GM19351 (cell line): Measurements from ENCODE around the gene EVI5.
A peak's percentile ranks its signal among the peaks of the same experiment; 100 is the strongest.
"Not testable (repeated sequence)": the region's sequence is repeated elsewhere in the genome, so short reads cannot be mapped to it uniquely, and the experiment has no call there.

Source experiments
- ATAC-seq: cut with Tn5 transposase; IDR thresholded peaks from one replicate; pipeline ENCODE4 v1.9.1; 2021; ENCODE audit warnings: mild to moderate bottlenecking, moderate library complexity; ENCODE audit not compliant: unreplicated experiment

The EVI5 gene

GRCh38 chr1:92792340-92792782 lies 7.5 kb upstream of the EVI5 start:
- no peak for ATAC-seq

GRCh38 chr1:92791487-92792066 lies 6.7 kb upstream of the EVI5 start:
- ATAC-seq, result no peak

DNA sequence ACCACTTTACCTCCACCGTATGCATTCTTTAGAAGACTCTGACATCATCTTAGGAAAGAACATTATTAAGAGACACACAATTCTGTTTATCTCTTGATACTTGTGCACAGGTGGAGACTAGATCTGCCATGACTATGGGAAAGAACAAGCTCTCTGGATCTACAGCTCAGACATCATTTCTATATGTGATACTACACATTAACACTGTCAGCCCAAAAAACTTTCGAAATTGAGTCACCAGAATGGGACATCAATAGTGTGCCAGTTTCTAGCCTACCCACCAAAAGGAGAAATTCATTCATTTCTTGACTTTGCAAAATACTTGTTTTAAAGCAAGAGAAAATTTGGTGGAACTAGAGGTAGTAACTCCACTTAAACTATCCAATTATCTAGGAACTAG lies 6.0 kb upstream of the EVI5 start:
- ATAC-seq, result no peak

DNA sequence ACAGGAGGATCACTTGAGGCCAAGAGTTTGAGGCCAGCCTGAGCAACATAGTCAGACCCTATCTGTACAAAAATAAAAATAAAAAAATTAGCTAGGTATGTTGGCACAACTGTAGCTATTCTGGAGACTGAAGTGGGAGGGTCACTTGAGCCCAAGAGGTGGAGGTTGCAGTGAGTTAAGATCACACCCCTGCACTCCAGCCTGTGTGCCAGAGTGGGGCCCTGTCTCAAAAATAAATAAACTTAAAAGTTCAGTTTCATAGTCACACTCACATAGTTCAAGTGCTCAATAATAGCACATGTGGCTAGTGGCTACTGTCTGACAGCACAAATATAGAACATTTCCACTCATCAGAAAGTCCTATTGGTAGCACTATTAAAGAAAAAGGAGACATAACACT lies 5.2 kb upstream of the EVI5 start:
- no peak for ATAC-seq

- no peak for ATAC-seq
Observed at GRCh38 chr1:92786111-92786901, 1.4 kb upstream of the EVI5 start.

DNA sequence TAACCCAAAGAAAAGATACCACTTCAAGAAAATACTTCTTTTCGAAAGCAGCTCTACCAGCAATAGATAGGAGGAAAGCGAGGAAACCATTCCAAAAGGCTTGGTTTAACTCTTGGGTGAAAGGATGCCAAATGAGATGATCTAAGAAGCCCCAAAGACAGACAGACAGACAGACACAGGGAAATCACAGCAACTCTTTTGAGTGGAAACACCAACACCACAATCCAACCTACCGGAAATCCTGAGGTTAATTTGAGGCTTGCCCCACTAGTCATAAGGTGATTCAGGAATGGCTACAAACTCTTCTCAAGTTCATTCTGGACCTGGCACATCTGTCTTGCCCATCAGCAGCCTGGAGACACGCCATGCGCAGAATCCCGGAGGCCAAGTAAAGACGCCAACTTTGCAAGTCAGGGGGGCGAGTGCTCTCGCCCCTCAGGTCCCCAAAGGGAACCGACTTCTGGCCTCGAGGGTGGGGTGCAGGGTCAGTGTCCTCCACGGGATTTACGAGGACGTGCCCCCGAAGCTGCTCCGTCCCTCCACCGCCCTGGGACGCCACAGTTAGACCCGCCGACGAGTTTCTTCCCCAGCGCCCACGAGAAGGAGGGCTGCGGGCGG lies 778 bp downstream of the EVI5 start:
- ATAC-seq, result peak; percentile 11

DNA sequence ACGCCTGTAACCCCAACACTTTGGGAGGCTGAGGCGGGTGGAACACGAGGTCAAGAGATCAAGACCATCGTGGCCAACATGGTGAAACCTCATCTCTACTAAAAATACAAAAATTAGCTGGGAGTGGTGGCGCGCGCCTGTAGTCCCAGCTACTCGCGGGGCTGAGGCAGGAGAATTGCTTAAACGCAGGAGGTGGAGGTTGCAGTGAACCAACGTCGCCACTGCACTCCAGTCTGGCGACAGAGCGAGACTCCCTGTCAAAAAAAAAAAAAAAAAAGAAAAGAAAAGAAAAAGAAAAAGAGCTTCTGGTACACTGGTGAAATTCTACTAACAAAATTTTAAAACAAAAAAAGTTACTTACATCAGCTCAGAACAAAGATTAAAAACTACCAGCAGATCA lies 1.4 kb downstream of the EVI5 start:
- ATAC-seq, result not testable (repeated sequence)

DNA sequence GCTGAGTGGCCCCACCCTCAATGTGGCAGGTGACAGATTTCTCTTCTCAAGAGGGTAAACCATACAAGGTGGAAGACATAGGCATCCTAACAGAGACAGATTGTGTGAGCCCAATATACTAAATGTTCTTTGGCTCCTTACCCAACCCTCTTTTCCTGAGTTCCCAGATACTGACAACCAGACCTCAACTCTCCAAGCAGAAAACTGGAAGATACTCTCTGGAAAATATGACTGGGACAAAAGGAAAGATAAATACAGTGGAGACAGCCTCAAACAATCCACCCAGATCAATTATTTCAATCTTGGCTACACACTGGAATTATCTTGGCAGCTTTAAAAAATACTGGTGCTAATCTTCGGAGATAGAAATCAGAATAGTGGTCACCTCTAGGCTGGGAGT lies 6.5 kb downstream of the EVI5 start:
- ATAC-seq, result no peak

- ATAC-seq, result no peak
Observed at GRCh38 chr1:92774407-92774806, 10.5 kb downstream of the EVI5 start.

- ATAC-seq, result not testable (repeated sequence)
Observed at GRCh38 chr1:92773749-92774148, 11.2 kb downstream of the EVI5 start.

GRCh38 chr1:92769856-92770255 lies 15.1 kb downstream of the EVI5 start:
- no peak for ATAC-seq

DNA sequence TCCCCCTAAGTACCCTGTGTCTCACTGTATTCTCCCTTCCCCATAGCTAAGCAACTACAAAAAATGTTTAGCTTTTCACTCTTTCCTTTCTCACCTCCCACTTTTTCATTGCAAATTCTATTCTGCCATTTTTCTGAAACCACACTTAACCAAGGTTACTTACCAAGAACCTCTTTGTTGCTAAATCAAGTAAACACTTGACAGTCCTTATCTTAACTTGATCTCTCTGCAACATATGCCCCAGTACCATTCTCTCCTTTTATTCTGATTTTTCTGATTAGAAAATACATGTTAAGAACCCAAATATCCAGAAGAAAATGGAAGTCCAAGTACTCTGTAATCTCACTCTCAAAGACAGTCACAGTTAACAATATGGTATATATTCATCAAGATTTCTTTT lies 16.0 kb downstream of the EVI5 start:
- ATAC-seq, result no peak

DNA sequence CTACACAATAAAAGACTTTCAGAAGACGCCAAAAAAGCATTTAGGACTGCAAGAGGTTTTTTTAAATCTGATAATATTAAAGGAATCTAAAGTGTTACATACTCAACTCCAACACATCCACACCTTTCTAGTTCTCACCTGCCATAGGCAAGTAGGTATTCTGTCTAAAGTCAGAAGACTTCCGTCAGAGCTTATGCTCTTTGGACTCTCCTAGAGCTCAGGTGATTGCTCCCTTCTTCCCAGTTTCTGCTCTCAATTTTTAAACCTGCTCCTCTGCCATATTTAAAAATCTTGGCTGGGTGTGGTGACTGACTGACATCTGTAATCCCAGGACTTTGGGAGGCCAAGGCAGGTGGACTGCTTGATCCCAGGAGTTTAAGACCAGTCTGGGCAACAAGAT lies 16.6 kb downstream of the EVI5 start:
- ATAC-seq, result no peak

DNA sequence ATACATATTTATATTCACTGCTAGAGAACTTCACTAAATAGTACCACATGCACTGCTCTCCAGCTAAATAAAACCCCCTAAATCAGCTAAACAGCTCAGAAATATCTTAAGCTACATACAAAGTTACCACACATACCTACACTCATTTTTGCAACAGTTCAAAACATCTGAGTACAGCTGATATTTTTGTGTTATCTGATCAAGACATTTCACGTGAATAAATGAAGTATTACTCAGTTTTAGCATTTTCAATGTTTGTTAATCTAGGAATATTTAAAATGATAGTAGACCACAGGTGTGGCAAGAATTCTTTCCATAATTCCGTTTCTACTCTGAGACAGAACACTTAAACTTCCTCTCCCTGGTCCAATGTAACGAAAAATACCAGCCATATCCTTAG lies 20.8 kb downstream of the EVI5 start:
- ATAC-seq, result no peak

DNA sequence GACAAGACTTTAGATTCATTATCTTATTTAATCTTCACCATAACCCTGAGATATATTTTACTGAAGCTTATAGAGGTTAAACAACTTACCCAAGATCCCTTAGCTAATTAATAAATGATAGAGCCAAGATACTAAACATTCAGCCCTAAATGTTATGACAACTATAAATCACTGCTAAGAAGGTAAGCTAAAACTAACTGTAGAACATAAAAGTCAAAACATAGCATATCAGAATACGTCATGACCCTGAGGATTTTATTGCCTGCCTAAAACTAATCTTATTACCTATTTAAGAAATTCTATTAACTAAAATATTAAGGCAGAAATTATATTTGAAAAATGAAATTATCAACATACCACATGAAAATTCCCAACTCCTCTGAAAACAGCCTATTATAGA lies 22.6 kb downstream of the EVI5 start:
- no peak for ATAC-seq

GRCh38 chr1:92759361-92759760 lies 25.5 kb downstream of the EVI5 start:
- no peak for ATAC-seq

DNA sequence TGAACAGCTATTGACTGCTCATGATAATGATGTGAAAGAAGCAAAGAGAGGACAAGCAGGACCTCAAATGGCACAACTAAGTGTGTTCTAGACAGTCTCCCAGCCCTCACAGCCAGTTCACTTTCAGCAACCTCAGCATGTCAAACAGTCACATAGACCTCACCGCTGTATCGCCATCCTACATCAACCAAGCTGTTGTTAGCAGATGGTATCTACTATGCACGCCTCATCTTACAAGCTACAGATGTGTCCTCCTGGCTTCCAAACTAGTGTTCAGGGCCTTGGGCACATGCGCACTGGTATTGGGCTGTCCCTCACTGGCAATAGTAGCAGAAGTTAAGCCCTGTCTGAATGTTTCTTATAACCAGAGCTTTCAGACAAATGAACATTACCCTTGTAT lies 28.4 kb downstream of the EVI5 start:
- ATAC-seq, result no peak

GRCh38 chr1:92755541-92756461 lies 29.1 kb downstream of the EVI5 start:
- ATAC-seq, result no peak

GRCh38 chr1:92754719-92755050 lies 30.2 kb downstream of the EVI5 start:
- ATAC-seq, result no peak

GRCh38 chr1:92754000-92754718 lies 30.7 kb downstream of the EVI5 start:
- no peak for ATAC-seq

DNA sequence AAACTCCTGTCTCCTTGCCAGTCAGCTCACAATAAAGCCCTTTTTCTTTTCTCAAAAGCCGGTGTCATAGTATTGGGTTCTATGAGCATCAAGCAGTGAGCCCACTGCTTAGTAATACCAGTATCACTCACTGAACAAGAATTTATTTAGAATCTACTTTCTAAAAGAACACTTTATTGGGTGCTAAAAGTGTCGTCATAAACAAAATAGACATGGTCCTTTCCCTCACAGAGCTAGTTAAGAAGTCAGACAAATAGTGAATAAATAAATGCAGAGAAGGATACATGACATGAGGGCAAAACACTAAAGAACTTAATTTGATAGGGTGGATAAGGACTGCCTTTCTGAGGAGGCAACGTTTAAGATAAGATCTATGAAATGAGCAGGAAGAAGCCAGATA lies 32.2 kb downstream of the EVI5 start:
- ATAC-seq, result no peak
